Measurements from ENCODE around the gene IL4I1.
"Not testable (repeated sequence)": the region's sequence is repeated elsewhere in the genome, so short reads cannot be mapped to it uniquely, and the experiment has no call there.

IL4I1 gene

GRCh38 chr19:49896863-49897621, at the start of gene IL4I1:
Gene IL4I1, minus strand, starts transcription at chr19:49896887. Its CDS starts 727 bp downstream, at chr19:49896160.
- peak within 1 kb of the TSS; percentile 89 for H3K4me2 ChIP-seq (ENCODE audit: low read length)
- H3K4me3 ChIP-seq (ENCODE audit: low read length), result peak within 1 kb of the TSS; percentile 68
- peak within 1 kb of the TSS; percentile 20; the same call in 1 of the 2 replicates for H3K27ac ChIP-seq (ENCODE audit: low read depth, low read length)

GRCh38 chr19:49946415-49946814, 49.7 kb upstream of the IL4I1 start:
- Histone ChIP-seq H3K9me3 (ENCODE audit: control insufficient read depth, insufficient read depth, low read length) (no peaks in the 10 kb centered on the region), H3K36me3 (ENCODE audit: control insufficient read depth, low read length) (no peaks in the 10 kb centered on the region), H3F3A (ENCODE audit: control insufficient read depth, insufficient read depth) (no peaks in the 10 kb centered on the region; the same call in 1 of the 2 replicates), H4K20me1 (ENCODE audit: control insufficient read depth, insufficient read depth, low read depth, low read length) (no peaks in the 10 kb centered on the region), H3K4me2 (ENCODE audit: low read length) (no peak overlapping the region), H3K4me1 (ENCODE audit: control insufficient read depth, low read length) (0 out of 2 replicates have a peak, but pooled peaks cover 4% of the 10 kb centered on the region), H3K27ac (ENCODE audit: low read depth, low read length) (no peak overlapping the region), H3K9me2 (replicated peaks; ENCODE audit: control insufficient read depth, low read length) (no peaks in the 10 kb centered on the region), H3K79me2 (ENCODE audit: control insufficient read depth, low read length) (no peaks in the 10 kb centered on the region), H3K27me3 (ENCODE audit: control insufficient read depth, low read length) (peaks cover 6% of the 10 kb centered on the region; the same call in 1 of the 2 replicates), H3K4me3 (ENCODE audit: low read length) (no peak overlapping the region)
- TF ChIP-seq CTCF (IDR thresholded peaks at IDR 0.05; ENCODE audit: low read depth, low read length, poor library complexity, severe bottlenecking) (no peak), EZH2phosphoT487 (IDR thresholded peaks at IDR 0.05; ENCODE audit: borderline replicate concordance, low read length) (no peak)

More at GRCh38 chr19:49896863-49897621, at the start of gene IL4I1:
- peaks cover 24% of the 10 kb centered on the region for H3K4me1 ChIP-seq (ENCODE audit: control insufficient read depth, low read length)
- H3K27me3 ChIP-seq (ENCODE audit: control insufficient read depth, low read length), result peaks cover 48% of the 10 kb centered on the region
- H3K9me3 ChIP-seq (ENCODE audit: control insufficient read depth, insufficient read depth, low read length), result no peaks in the 10 kb centered on the region
- no peaks in the 10 kb centered on the region for H4K20me1 ChIP-seq (ENCODE audit: control insufficient read depth, insufficient read depth, low read depth, low read length)
- TF ChIP-seq EZH2phosphoT487 (IDR thresholded peaks at IDR 0.05; ENCODE audit: borderline replicate concordance, low read length) (no peak), CTCF (IDR thresholded peaks at IDR 0.05; ENCODE audit: low read depth, low read length, poor library complexity, severe bottlenecking) (no peak)
- no peaks in the 10 kb centered on the region for H3K9me2 ChIP-seq (replicated peaks; ENCODE audit: control insufficient read depth, low read length)
- H3K79me2 ChIP-seq (ENCODE audit: control insufficient read depth, low read length), result no peaks in the 10 kb centered on the region
- no peaks in the 10 kb centered on the region; the same call in 1 of the 2 replicates for H3F3A ChIP-seq (ENCODE audit: control insufficient read depth, insufficient read depth)
- no peaks in the 10 kb centered on the region for H3K36me3 ChIP-seq (ENCODE audit: control insufficient read depth, low read length)

GRCh38 chr19:49944567-49944966, 47.9 kb upstream of the IL4I1 start:
- not testable (repeated sequence) for H3K9me2 ChIP-seq (replicated peaks; ENCODE audit: control insufficient read depth, low read length); H3K4me1 ChIP-seq (ENCODE audit: control insufficient read depth, low read length); H3K79me2 ChIP-seq (ENCODE audit: control insufficient read depth, low read length); H3F3A ChIP-seq (ENCODE audit: control insufficient read depth, insufficient read depth); H3K4me2 ChIP-seq (ENCODE audit: low read length); H3K27ac ChIP-seq (ENCODE audit: low read depth, low read length); H3K4me3 ChIP-seq (ENCODE audit: low read length); H4K20me1 ChIP-seq (ENCODE audit: control insufficient read depth, insufficient read depth, low read depth, low read length); H3K36me3 ChIP-seq (ENCODE audit: control insufficient read depth, low read length); H3K27me3 ChIP-seq (ENCODE audit: control insufficient read depth, low read length); H3K9me3 ChIP-seq (ENCODE audit: control insufficient read depth, insufficient read depth, low read length)

GRCh38 chr19:49940482-49940791, 43.8 kb upstream of the IL4I1 start:
- H3K9me2 ChIP-seq (replicated peaks; ENCODE audit: control insufficient read depth, low read length), result no peaks in the 10 kb centered on the region
- no peaks in the 10 kb centered on the region for H4K20me1 ChIP-seq (ENCODE audit: control insufficient read depth, insufficient read depth, low read depth, low read length)
- H3K27me3 ChIP-seq (ENCODE audit: control insufficient read depth, low read length), result peaks cover 6% of the 10 kb centered on the region; the same call in 1 of the 2 replicates
- H3K9me3 ChIP-seq (ENCODE audit: control insufficient read depth, insufficient read depth, low read length), result no peaks in the 10 kb centered on the region
- no peaks in the 10 kb centered on the region for H3K36me3 ChIP-seq (ENCODE audit: control insufficient read depth, low read length)
- no peaks in the 10 kb centered on the region; the same call in 1 of the 2 replicates for H3F3A ChIP-seq (ENCODE audit: control insufficient read depth, insufficient read depth)
- 0 out of 2 replicates have a peak, but pooled peaks cover 4% of the 10 kb centered on the region for H3K4me1 ChIP-seq (ENCODE audit: control insufficient read depth, low read length)
- no peak overlapping the region for H3K27ac ChIP-seq (ENCODE audit: low read depth, low read length)
- no peak overlapping the region for H3K4me3 ChIP-seq (ENCODE audit: low read length)
- no peaks in the 10 kb centered on the region for H3K79me2 ChIP-seq (ENCODE audit: control insufficient read depth, low read length)
- TF ChIP-seq CTCF (IDR thresholded peaks at IDR 0.05; ENCODE audit: low read depth, low read length, poor library complexity, severe bottlenecking) (peak; percentile 14), EZH2phosphoT487 (IDR thresholded peaks at IDR 0.05; ENCODE audit: borderline replicate concordance, low read length) (no peak)
- H3K4me2 ChIP-seq (ENCODE audit: low read length), result no peak overlapping the region
